GM18499 (cell line): ENCODE measurements around the gene ZNF431.
"Not testable (repeated sequence)": the region's sequence is repeated elsewhere in the genome, so short reads cannot be mapped to it uniquely, and the experiment has no call there.

ENCODE experiments used
- ATAC-seq: cut with Tn5 transposase; IDR thresholded peaks from one replicate; pipeline ENCODE4 v1.9.1; 2021; ENCODE audit warnings: moderate number of reproducible peaks; ENCODE audit not compliant: insufficient read depth, unreplicated experiment

Gene ZNF431

GRCh38 chr19:21143428-21143827 is 1.6 kb downstream of the ZNF431 start:
- ATAC-seq: no peak

GRCh38 chr19:21143854-21144253 is 2.0 kb downstream of the ZNF431 start:
- no peak for ATAC-seq

- ATAC-seq: no peak
Measured at GRCh38 chr19:21147540-21147939, 5.7 kb downstream of the ZNF431 start.

GRCh38 chr19:21148681-21149080 is 6.8 kb downstream of the ZNF431 start:
- ATAC-seq: no peak

GRCh38 chr19:21149877-21150276 is 8.0 kb downstream of the ZNF431 start:
- ATAC-seq: no peak

GRCh38 chr19:21151460-21151859 is 9.6 kb downstream of the ZNF431 start:
- no peak for ATAC-seq

- no peak for ATAC-seq
Measured at GRCh38 chr19:21158523-21159135, 16.8 kb downstream of the ZNF431 start.

GRCh38 chr19:21164541-21164940 is 22.7 kb downstream of the ZNF431 start:
- ATAC-seq: no peak

GRCh38 chr19:21166436-21166835 is 24.6 kb downstream of the ZNF431 start:
- ATAC-seq: no peak

- no peak for ATAC-seq
Measured at GRCh38 chr19:21197590-21198295, 55.9 kb downstream of the ZNF431 start.

GRCh38 chr19:21202865-21203494 is 61.1 kb downstream of the ZNF431 start:
- no peak for ATAC-seq

GRCh38 chr19:21210037-21210621 is 68.3 kb downstream of the ZNF431 start:
- no peak for ATAC-seq

- ATAC-seq: no peak
Measured at GRCh38 chr19:21221693-21222092, 79.9 kb downstream of the ZNF431 start.

GRCh38 chr19:21229938-21230337 is 88.1 kb downstream of the ZNF431 start:
- not testable (repeated sequence) for ATAC-seq

- ATAC-seq: no peak
Measured at GRCh38 chr19:21233691-21234090, 91.9 kb downstream of the ZNF431 start.

- ATAC-seq: not testable (repeated sequence)
Measured at GRCh38 chr19:21236751-21237150, 94.9 kb downstream of the ZNF431 start.

- no peak for ATAC-seq
Measured at GRCh38 chr19:21238670-21239069, 96.8 kb downstream of the ZNF431 start.
